ENCODE measurements around the gene RBBP8. TPM values are rescaled to one million over a fixed set of nuclear protein-coding genes. Genes with fewer than 3 reads are reported as not detected.
A peak's percentile ranks its signal among the peaks of the same experiment; 100 is the strongest.

The RBBP8 gene
- total RNA-seq, 1 donor from 2014 or later, result 64.8 TPM

DNA sequence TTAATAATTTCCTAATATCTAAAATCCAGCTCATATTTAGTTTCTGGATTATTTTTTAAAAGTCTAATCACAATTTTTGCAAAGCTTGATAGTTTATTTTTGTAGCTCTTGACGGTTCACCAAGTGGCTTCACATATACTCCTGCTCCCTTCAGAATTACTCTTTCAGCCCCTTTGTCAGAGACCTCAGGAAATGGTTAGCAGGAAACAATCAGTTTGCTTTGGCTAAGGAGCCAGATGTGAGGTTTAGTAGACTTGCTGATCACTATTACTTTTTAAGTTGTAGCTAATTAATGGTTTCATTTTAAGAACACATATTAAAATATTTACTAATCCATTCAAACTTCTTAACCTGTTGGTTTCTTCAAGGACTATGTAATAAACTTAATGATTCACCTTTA lies 2.3 kb downstream of the RBBP8 start:
- Histone ChIP-seq H2AFZ (replicated peaks) (no peak overlapping the region), H3K4me3 (peak overlapping the region; percentile 68)
- peaks cover 25% of the 10 kb centered on the region for H3K36me3 Mint-ChIP-seq

DNA sequence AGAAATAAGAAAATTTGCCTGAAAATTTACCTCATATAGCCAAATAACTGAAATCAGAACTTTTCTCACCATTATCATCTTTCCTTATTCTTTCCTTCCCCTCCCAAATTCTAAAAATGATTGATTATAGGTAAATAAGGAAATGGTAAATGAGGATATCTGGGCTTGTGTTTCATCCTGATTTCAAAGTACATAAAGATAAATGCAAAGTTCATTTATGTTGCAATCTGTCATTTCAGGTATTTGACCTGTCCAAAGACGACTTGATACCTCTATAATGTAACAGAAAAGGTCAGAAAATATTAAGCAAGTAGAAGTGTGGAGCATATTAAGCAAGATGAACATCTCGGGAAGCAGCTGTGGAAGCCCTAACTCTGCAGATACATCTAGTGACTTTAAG lies 3.4 kb downstream of the RBBP8 start:
- H3K27ac ChIP-seq, result no peak overlapping the region
- no peaks in the 10 kb centered on the region for H3K27me3 ChIP-seq
- no peaks in the 10 kb centered on the region for H3K9me3 ChIP-seq (ENCODE audit: low read depth)
- no peak overlapping the region for H3K4me2 ChIP-seq
- Mint-ChIP-seq H3K27me3 (ENCODE audit: insufficient read depth, low read depth) (no peaks in the 10 kb centered on the region), H3K36me3 (peaks cover 25% of the 10 kb centered on the region), H3K4me1 (peaks cover 24% of the 10 kb centered on the region), H3K4me3 (no peak overlapping the region), H3K27ac (no peak overlapping the region), H3K9me3 (no peaks in the 10 kb centered on the region)
- no peak overlapping the region for H3K4me3 ChIP-seq
- H3K4me1 ChIP-seq, result peaks cover 30% of the 10 kb centered on the region
- H3F3A ChIP-seq (ENCODE audit: low read depth), result peaks cover 23% of the 10 kb centered on the region
- peaks cover 4% of the 10 kb centered on the region for H3K36me3 ChIP-seq
- no peak overlapping the region for H2AFZ ChIP-seq (replicated peaks)
- TF ChIP-seq EZH2phosphoT487 (IDR thresholded peaks at IDR 0.05) (no peak), EZH2 (IDR thresholded peaks at IDR 0.05) (no peak)
- TF ChIP-seq, protein P1, sequence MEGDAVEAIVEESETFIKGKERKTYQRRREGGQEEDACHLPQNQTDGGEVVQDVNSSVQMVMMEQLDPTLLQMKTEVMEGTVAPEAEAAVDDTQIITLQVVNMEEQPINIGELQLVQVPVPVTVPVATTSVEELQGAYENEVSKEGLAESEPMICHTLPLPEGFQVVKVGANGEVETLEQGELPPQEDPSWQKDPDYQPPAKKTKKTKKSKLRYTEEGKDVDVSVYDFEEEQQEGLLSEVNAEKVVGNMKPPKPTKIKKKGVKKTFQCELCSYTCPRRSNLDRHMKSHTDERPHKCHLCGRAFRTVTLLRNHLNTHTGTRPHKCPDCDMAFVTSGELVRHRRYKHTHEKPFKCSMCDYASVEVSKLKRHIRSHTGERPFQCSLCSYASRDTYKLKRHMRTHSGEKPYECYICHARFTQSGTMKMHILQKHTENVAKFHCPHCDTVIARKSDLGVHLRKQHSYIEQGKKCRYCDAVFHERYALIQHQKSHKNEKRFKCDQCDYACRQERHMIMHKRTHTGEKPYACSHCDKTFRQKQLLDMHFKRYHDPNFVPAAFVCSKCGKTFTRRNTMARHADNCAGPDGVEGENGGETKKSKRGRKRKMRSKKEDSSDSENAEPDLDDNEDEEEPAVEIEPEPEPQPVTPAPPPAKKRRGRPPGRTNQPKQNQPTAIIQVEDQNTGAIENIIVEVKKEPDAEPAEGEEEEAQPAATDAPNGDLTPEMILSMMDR (IDR thresholded peaks at IDR 0.05), result no peak
- H3K79me2 ChIP-seq (ENCODE audit: low read depth), result peaks cover 84% of the 10 kb centered on the region
- no peaks in the 10 kb centered on the region for H4K20me1 ChIP-seq (ENCODE audit: low read depth)
- DNase-seq (ENCODE audit: low spot score), result no peak
- H3K9ac ChIP-seq, result no peak overlapping the region

More for the DNA sequence above, 2.3 kb downstream of the RBBP8 start:
- no peak overlapping the region for H3K27ac ChIP-seq
- peaks cover 23% of the 10 kb centered on the region for H3F3A ChIP-seq (ENCODE audit: low read depth)
- peak overlapping the region; percentile 92 for H3K4me2 ChIP-seq
- no peak overlapping the region for H3K27ac Mint-ChIP-seq
- H3K27me3 ChIP-seq, result no peaks in the 10 kb centered on the region
- TF ChIP-seq, protein P1 (IDR thresholded peaks at IDR 0.05), result no peak
- TF ChIP-seq EZH2phosphoT487 (IDR thresholded peaks at IDR 0.05) (no peak), EZH2 (IDR thresholded peaks at IDR 0.05) (no peak)
- peak; percentile 38 for DNase-seq (ENCODE audit: low spot score)
- H3K4me1 Mint-ChIP-seq, result peaks cover 27% of the 10 kb centered on the region
- H3K9ac ChIP-seq, result no peak overlapping the region
- no peaks in the 10 kb centered on the region for H4K20me1 ChIP-seq (ENCODE audit: low read depth)
- no peak overlapping the region for H3K4me3 Mint-ChIP-seq
- peaks cover 75% of the 10 kb centered on the region for H3K79me2 ChIP-seq (ENCODE audit: low read depth)
- H3K36me3 ChIP-seq, result peaks cover 4% of the 10 kb centered on the region
- H3K9me3 ChIP-seq (ENCODE audit: low read depth), result no peaks in the 10 kb centered on the region
- H3K9me3 Mint-ChIP-seq, result no peaks in the 10 kb centered on the region
- peaks cover 30% of the 10 kb centered on the region for H3K4me1 ChIP-seq
- no peaks in the 10 kb centered on the region for H3K27me3 Mint-ChIP-seq (ENCODE audit: insufficient read depth, low read depth)

DNA sequence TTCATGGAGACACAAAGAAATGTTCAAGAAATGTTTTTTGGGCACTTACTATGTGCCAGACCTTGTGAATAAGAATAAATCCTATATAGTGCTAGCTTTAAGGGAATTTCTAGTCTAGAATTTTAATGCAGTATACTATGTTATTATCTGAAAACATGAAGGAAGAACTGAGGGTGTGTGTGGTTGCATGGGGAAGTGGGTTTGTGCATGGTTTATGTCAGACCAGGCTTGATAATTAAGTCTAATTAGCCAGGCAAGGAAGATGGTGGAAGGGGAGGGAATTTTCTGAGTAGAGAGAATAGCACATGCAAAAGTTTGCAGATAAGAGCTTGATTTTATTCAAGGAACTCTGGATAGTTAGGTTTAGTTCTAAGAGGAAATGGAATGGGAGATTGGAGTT lies 6.5 kb downstream of the RBBP8 start:
- Mint-ChIP-seq H3K9me3 (no peaks in the 10 kb centered on the region), H3K36me3 (peaks cover 27% of the 10 kb centered on the region), H3K4me3 (no peak overlapping the region), H3K4me1 (peaks cover 11% of the 10 kb centered on the region), H3K27ac (no peak overlapping the region), H3K27me3 (ENCODE audit: insufficient read depth, low read depth) (no peaks in the 10 kb centered on the region)
- H2AFZ ChIP-seq (replicated peaks), result no peak overlapping the region
- peaks cover 94% of the 10 kb centered on the region for H3K79me2 ChIP-seq (ENCODE audit: low read depth)
- peaks cover 11% of the 10 kb centered on the region for H3K36me3 ChIP-seq
- H3K27ac ChIP-seq, result no peak overlapping the region
- no peak for DNase-seq (ENCODE audit: low spot score)
- TF ChIP-seq, protein P1 (IDR thresholded peaks at IDR 0.05), result no peak
- no peak for TF ChIP-seq EZH2 (IDR thresholded peaks at IDR 0.05)
- no peaks in the 10 kb centered on the region for H3K9me3 ChIP-seq (ENCODE audit: low read depth)
- H3K9ac ChIP-seq, result no peak overlapping the region
- peaks cover 8% of the 10 kb centered on the region for H4K20me1 ChIP-seq (ENCODE audit: low read depth)
- H3F3A ChIP-seq (ENCODE audit: low read depth), result no peaks in the 10 kb centered on the region
- H3K4me1 ChIP-seq, result peaks cover 14% of the 10 kb centered on the region
- no peak overlapping the region for H3K4me2 ChIP-seq
- no peaks in the 10 kb centered on the region for H3K27me3 ChIP-seq
- H3K4me3 ChIP-seq, result no peak overlapping the region
